AG04449 (cell line): ENCODE data around the gene TRIM51.

Experiments used
- CTCF ChIA-PET: fragments of 350-600 bp; formaldehyde crosslinking; extraction: SDS; loops from one replicate; lab custom pipeline; 2021; ENCODE audit warnings: antibody characterized with exemption; lab: Yijun Ruan, JAX
- POLR2A ChIA-PET: fragments of 400-600, 350-600 bp; formaldehyde crosslinking; extraction: SDS; loops from one replicate; lab custom pipeline; 2020; ENCODE audit warnings: antibody characterized with exemption, inconsistent platforms; lab: Yijun Ruan, JAX
- DNase-seq: peaks from one replicate; pipeline ENCODE4 v3.0.0-alpha.2; 2010; ENCODE audit warnings: low read depth, low spot score
- H3K4me3 ChIP-seq: 2 replicates; pipeline ENCODE4 v1.5.1; 2011; ENCODE audit warnings: low read depth, mild to moderate bottlenecking, control low read depth, low read length
- CTCF ChIP-seq: IDR thresholded peaks from one replicate; pipeline ENCODE4 v1.5.1; 2011; ENCODE audit warnings: mild to moderate bottlenecking, moderate library complexity, low read length, control low read depth, inconsistent platforms; ENCODE audit not compliant: insufficient read depth; ENCODE audit errors: missing control alignments

TRIM51 gene

DNA sequence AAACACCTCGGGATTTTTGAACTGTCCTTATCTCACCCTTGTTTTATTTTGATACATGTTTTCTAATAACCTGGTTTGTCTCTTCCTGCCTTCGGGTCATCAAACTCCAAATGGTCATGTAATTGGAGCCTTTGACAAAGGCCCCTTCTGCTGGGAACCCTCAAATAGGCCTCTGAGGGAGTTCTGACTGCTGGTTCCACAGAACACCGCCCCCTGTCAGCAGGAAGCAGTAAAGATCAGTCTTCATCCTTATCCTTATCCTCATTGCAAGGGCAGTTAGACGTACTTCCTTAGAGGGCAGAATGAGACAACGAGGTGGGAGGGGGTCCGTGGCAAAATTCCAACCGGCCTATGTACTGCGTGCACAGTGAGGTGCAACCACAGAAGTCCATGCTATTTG is 12.1 kb downstream of the TRIM51 start:
- ChIA-PET CTCF (no interaction called here), POLR2A (no interaction called here)
- H3K4me3 ChIP-seq, result no peak overlapping the region
- DNase-seq, result no peak
- no peak for TF ChIP-seq CTCF

DNA sequence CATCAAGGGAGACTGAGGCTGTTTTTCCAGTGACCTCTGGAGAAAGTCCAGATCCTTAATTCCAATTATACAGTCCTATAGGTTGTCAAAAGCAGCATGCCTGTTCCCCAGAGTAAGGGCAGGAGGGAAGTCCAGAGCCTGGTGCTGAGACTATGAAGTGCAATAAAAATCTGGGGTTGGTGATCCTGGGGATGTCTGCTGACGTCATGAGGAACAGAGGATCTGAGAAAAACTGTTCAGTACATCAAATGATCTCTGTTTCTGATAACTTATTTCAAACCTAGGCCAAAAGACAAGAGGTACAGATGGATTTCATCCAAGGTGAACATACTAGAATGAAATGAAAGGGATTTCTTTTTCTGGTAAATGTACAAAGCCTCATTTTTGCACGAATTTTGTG is 19.2 kb downstream of the TRIM51 start:
- no peak for TF ChIP-seq CTCF
- CTCF ChIA-PET, result no interaction called here
- POLR2A ChIA-PET, result no interaction called here
- no peak overlapping the region for H3K4me3 ChIP-seq
- no peak for DNase-seq

- CTCF ChIA-PET, result no interaction called here
- POLR2A ChIA-PET, result no interaction called here
- TF ChIP-seq CTCF, result no peak
- no peak for DNase-seq
- H3K4me3 ChIP-seq, result no peak within 1 kb of the TSS
Measured at GRCh38 chr11:55914482-55914881, 31.4 kb downstream of the TRIM51 start, which contains the start of gene OR5W2. Gene OR5W2 (minus strand): TSS chr11:55914582. CDS start chr11:55914582, 0 bp downstream.

DNA sequence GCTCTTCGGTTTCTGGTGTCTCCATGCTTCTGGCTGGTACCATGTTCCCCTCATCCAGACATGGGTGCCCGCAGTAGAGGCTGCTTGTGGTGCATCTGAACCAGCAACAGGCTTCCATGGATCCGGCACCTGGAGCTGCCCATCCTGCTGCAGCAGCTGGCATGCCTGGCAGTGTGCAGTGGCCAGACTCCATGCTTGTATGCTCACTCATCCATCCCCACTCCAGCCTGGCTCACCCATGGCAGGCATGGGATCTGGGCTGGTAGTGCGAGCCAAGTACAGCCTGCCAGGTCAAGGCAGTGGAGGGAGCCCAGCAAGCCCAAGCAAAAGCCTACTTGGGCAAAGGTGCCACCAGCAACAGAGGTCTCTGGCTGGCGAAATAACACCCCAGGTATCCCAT is 37.4 kb downstream of the TRIM51 start:
- no peak for TF ChIP-seq CTCF
- POLR2A ChIA-PET, result no interaction called here
- no peak for DNase-seq
- CTCF ChIA-PET, result no interaction called here
- H3K4me3 ChIP-seq, result no peak overlapping the region

GRCh38 chr11:55936300-55936699 is 53.2 kb downstream of the TRIM51 start, which contains the start of gene OR5I1:
Gene OR5I1 (minus strand): TSS chr11:55936400. CDS start chr11:55936400, 0 bp downstream.
- no peak within 1 kb of the TSS for H3K4me3 ChIP-seq
- no peak for DNase-seq
- no peak for TF ChIP-seq CTCF
- ChIA-PET POLR2A (no interaction called here), CTCF (no interaction called here)
